GM12878 (cell line): ENCODE data around the gene RNF186. TPM values are rescaled to one million over a fixed set of nuclear protein-coding genes. Genes with fewer than 3 reads are reported as not detected.

ENCODE experiments used
- CREB1 ChIP-seq: IDR thresholded peaks from 2 replicates; pipeline ENCODE4 v1.6.1; 2012; ENCODE audit warnings: low read depth, mild to moderate bottlenecking, inconsistent platforms
- ELK1 ChIP-seq: IDR thresholded peaks from 2 replicates; pipeline ENCODE4 v1.6.1; 2012; ENCODE audit warnings: low read depth, low read length, improper control_type of control experiment
- ETV6 ChIP-seq, 2 experiments: fragments of 450-650 bp in 1 of 2; IDR thresholded peaks in 1 of 2; conservative IDR thresholded peaks in 1 of 2; 2 replicates each; pipeline ENCODE4 v1.6.1; 2014; ENCODE audit warnings: antibody characterized with exemption in 1 of 2, borderline replicate concordance in 1 of 2, low read depth in 1 of 2, mild to moderate bottlenecking in 1 of 2, moderate library complexity in 1 of 2
- HSF1 ChIP-seq: fragments of 150-350 bp; IDR thresholded peaks from 2 replicates; pipeline ENCODE4 v1.6.1; 2014; ENCODE audit warnings: mild to moderate bottlenecking, low read depth, low read length
- RELA ChIP-seq: fragments of 450-650 bp; IDR thresholded peaks from 2 replicates; pipeline ENCODE4 v1.8.0; 2014; ENCODE audit warnings: borderline replicate concordance; ENCODE audit not compliant: partially characterized antibody
- ZBTB40 ChIP-seq: fragments of 450-650 bp; IDR thresholded peaks from 2 replicates; pipeline ENCODE4 v1.6.1; 2016; ENCODE audit warnings: mild to moderate bottlenecking, moderate library complexity, borderline replicate concordance
- polyA plus RNA-seq, 11 experiments: library from polyadenylated mRNA; depleted of rRNA in 4 of 11; unstranded in 6 of 11; stranded (reverse) in 5 of 11; fragments of >200 nt; fragmentation: Nextera tagmentation in 4 of 11; fragmentation: Illumina TruSeq in 1 of 11; extraction: Ambion mirVana in 4 of 11; extraction: Trizol in 1 of 11; gene quantifications; 1 replicate in 1 of 11; 2 replicates in 10 of 11; pipeline versions ENCODE4 v1.2.1 to v1.2.3, GENCODE V29; 2011 to 2016; ENCODE audit warnings: inconsistent platforms in 2 of 11, missing spikeins in 2 of 11, low read depth in 1 of 11
- total RNA-seq, 4 experiments: library from RNA; depleted of rRNA in 3 of 4; stranded (reverse); fragments of >200 nt in 3 of 4; fragmentation: Illumina TruSeq in 1 of 4; extraction: Trizol in 1 of 4; gene quantifications; 2 replicates each; pipeline versions ENCODE4 v1.2.1 to v1.2.3, GENCODE V29; 2013 to 2021
- TF ChIP-seq, protein P1 (sequence below): fragments of 450-650 bp; IDR thresholded peaks from 2 replicates; pipeline ENCODE4 v1.6.1; 2018; ENCODE audit warnings: borderline replicate concordance, mild to moderate bottlenecking; ENCODE audit not compliant: partially characterized antibody

The RNF186 gene
- total and polyA plus RNA-seq, 10 of the 15 experiments (the other 5 are each of a cell fraction or from before 2014, with no cell fraction given), result not detected

DNA sequence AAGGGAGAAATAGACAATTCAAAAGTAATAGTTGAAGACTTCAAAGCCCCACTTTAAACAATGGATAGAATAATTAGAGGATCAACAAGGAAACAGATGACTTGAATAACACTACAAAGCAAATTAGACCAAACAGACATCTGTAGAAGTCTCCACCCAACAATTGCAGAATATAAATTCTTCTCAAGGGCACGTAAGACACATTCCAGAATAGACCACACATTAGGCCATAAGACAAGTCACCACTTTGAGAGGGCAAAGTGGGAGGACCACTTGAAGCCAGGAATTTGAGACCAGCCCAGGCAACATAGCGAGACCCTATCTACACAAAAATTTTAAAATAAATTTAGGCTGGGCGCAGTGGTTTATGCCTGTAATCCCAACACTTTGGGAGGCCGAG lies 20.5 kb upstream of the RNF186 start (continued):
- no peak for TF ChIP-seq ELK1
- TF ChIP-seq, protein P1, sequence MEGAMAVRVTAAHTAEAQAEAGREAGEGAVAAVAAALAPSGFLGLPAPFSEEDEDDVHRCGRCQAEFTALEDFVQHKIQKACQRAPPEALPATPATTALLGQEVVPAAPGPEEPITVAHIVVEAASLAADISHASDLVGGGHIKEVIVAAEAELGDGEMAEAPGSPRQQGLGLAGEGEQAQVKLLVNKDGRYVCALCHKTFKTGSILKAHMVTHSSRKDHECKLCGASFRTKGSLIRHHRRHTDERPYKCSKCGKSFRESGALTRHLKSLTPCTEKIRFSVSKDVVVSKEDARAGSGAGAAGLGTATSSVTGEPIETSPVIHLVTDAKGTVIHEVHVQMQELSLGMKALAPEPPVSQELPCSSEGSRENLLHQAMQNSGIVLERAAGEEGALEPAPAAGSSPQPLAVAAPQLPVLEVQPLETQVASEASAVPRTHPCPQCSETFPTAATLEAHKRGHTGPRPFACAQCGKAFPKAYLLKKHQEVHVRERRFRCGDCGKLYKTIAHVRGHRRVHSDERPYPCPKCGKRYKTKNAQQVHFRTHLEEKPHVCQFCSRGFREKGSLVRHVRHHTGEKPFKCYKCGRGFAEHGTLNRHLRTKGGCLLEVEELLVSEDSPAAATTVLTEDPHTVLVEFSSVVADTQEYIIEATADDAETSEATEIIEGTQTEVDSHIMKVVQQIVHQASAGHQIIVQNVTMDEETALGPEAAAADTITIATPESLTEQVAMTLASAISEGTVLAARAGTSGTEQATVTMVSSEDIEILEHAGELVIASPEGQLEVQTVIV, result no peak
- TF ChIP-seq HSF1, result no peak
- TF ChIP-seq CREB1, result no peak
- TF ChIP-seq ETV6 (conservative IDR thresholded peaks at IDR 0.05 in 1 of 2, IDR thresholded peaks at IDR 0.05 in 1 of 2; ENCODE audit: borderline replicate concordance in 1 of 2, low read depth in 1 of 2), result no peak
- no peak for TF ChIP-seq ZBTB40
- no peak for TF ChIP-seq RELA
